GM19099 (cell line): ENCODE data around the gene ZNF775.

Experiments used
- POLR2A ChIP-seq: IDR thresholded peaks from 3 replicates; pipeline ENCODE4 v1.6.1; 2011; ENCODE audit warnings: low read depth; ENCODE audit not compliant: insufficient read length; ENCODE audit errors: extremely low read depth

ZNF775 gene

DNA sequence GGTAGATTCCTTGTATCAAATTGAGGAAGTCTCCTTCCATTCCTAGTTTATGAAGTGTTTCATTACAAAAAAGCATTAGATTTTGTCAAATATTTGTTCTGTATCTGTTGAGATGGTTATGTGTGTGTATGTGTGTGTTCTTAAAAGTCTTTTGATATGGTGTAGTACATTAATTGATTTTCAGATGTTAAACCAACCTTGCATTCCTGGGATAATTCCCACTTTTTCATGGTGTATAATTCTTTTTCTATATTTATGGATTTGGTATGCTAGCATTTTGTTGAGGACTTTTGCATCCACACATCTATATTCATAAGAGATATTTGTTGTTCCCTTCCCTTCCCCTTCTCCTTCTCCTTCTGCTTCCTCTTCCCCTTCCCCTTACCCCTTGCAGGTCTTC lies 62.4 kb downstream of the ZNF775 start:
- TF ChIP-seq POLR2A = no peak

DNA sequence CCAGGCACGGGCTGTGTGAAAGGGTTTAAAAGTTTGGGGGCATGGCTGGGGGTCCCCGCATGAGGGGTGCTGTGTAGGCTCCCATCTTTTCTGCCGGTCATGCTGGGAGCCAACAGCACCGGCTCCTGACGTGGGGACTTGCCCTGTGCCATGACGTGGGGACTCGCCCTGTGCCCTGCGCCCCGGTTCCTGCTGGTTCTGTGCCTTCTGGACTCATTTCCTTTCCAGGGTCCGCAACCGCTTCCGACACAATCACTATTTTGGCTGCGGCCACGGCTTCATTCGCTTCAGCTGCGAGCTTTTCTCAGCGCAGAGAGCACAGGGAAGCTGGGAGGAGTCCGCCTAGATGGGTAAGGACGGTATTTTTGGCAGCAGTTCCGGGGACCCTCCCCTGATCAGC lies 63.7 kb downstream of the ZNF775 start:
- TF ChIP-seq POLR2A = no peak

DNA sequence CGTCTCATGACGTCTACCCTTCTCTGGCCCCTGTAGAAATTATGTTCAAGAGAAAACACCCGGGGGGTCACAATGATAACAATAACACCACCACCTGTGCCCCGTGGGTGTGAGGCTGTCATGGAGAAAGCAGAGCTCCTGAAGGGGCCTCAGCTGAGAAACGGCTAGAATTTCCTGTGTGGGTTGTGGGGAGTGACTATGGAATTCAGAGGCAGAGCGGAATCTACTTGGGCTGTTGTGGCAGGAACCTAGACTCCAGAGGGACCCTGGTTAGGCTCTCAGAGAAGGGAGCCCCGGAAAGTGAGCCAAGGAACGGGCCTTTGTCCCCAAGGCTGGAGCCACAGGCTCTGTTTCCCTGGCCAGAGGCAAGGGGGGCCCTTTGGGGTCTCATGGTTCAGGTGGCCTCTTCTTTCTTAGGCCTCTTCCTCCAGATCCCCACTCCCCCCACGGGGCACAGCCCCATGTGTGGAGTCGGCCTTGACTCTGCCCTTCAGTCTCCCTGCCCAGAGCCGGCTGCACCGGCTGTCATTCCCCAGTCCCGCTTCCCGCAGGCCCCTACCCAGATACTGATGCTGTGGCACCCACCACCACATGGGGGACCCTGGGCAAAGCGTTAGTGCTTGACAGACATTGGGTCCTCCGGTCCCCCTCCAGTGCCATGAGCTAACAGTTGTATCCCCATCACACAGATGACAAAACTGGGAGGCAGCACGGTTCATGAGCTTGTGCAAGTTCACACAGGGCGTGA lies 64.8 kb downstream of the ZNF775 start:
- no peak for TF ChIP-seq POLR2A

DNA sequence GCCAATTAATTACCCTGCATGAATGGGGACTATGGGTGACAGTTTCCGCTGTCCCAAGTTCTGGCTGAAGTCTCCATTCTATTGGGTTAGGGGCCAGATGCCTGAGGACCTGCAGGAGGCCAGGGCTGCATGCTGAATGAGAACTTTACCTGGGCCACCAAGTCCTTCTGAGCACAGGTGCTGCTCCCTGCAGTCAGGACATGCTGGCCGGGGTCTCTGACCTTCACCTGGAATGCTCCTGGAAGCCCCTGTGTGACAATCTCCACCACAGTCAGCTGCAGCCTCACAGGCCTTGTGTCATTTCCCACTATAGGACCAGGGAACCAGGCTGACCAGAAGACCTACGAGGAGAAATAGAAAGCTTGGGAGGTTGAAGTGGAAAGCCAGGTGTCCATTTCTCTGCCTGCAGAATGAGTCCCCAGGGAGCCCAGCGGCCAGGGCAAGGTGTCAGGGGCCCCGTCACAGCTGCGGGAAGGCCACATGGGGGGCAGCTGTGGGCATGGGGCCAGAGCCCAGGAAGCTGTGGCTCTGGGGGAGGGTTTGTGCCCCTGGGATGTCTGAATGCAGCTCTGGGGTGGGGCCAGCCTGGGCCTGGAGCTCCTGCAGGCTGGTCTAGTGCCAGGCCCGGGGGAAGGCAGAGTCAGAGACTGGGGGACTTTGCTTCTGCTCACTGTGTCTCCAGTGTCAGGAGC lies 65.7 kb downstream of the ZNF775 start:
- no peak for TF ChIP-seq POLR2A

DNA sequence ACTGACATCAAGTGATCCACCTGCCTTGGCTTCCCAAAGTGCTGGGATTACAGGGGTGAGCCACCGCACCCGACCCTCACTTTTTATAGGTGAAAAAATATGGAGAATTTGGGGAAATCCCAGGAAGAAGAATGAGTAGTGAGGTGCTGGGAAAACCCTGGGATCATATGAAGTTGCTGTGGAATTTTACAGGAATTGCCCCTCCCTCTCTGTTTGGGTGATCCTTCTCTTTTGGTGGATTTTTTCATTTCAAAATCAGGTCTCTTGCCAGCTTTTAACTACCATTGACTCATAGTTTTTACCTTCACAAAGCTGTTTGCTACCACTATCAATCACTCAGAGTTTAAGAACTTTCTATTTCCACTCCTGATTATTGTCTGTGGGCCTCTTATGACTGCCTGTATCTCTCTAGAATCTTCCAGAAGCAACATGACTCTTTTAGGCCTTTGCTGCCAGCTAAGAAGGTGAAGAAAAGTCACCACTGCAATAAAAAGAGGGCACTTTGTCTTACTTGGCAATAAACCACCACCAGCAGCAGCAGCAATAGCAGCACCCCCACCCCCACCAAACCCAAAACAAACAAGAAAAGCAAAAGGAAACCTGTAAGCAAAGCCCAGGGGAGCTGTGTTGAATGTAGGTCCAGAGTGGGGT lies 67.3 kb downstream of the ZNF775 start:
- TF ChIP-seq POLR2A = no peak
